GM21526 (cell line): ENCODE measurements around the gene ALB.

ENCODE experiments used
- ATAC-seq: cut with Tn5 transposase; IDR thresholded peaks from one replicate; pipeline ENCODE4 v1.9.1; 2021; ENCODE audit warnings: moderate library complexity; ENCODE audit not compliant: unreplicated experiment, low FRiP score

Gene ALB

DNA sequence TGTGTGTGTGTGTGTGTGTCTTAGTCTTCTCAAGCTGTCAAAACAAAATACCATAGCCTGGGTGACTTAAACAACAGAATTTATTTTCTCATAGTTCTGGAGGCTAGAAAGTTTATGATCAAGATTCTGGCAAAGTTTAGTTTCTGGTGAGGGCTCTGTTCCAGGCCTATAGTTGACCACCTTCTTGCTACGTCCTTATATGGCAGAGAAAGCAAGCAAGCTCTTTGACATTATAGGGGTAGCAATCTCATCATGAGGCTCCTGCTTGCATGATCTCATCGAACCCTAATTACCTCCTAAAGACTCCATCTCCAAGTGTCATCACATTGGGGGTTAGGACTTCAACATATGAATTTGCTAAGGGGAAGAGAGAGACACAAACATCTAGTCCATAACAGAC, 25.0 kb downstream of the ALB start:
- ATAC-seq, result no peak

- ATAC-seq, result no peak
Measured at GRCh38 chr4:73429826-73430587, 25.9 kb downstream of the ALB start.

DNA sequence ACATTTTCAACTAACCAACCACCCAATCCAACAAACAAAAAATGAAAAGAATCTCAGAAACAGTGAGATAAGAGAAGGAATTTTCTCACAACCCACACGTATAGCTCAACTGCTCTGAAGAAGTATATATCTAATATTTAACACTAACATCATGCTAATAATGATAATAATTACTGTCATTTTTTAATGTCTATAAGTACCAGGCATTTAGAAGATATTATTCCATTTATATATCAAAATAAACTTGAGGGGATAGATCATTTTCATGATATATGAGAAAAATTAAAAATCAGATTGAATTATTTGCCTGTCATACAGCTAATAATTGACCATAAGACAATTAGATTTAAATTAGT, 27.7 kb downstream of the ALB start:
- no peak for ATAC-seq

DNA sequence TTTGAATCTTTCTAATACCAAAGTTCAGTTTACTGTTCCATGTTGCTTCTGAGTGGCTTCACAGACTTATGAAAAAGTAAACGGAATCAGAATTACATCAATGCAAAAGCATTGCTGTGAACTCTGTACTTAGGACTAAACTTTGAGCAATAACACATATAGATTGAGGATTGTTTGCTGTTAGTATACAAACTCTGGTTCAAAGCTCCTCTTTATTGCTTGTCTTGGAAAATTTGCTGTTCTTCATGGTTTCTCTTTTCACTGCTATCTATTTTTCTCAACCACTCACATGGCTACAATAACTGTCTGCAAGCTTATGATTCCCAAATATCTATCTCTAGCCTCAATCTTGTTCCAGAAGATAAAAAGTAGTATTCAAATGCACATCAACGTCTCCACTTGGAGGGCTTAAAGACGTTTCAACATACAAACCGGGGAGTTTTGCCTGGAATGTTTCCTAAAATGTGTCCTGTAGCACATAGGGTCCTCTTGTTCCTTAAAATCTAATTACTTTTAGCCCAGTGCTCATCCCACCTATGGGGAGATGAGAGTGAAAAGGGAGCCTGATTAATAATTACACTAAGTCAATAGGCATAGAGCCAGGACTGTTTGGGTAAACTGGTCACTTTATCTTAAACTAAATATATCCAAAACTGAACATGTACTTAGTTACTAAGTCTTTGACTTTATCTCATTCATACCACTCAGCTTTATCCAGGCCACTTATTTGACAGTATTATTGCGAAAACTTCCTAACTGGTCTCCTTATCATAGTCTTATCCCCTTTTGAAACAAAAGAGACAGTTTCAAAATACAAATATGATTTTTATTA, 28.3 kb downstream of the ALB start:
- ATAC-seq, result no peak

DNA sequence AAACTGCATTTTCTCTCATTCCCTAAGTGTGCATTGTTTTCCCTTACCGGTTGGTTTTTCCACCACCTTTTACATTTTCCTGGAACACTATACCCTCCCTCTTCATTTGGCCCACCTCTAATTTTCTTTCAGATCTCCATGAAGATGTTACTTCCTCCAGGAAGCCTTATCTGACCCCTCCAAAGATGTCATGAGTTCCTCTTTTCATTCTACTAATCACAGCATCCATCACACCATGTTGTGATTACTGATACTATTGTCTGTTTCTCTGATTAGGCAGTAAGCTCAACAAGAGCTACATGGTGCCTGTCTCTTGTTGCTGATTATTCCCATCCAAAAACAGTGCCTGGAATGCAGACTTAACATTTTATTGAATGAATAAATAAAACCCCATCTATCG, 29.1 kb downstream of the ALB start:
- ATAC-seq, result no peak

GRCh38 chr4:73434311-73434710, 30.2 kb downstream of the ALB start:
- ATAC-seq, result no peak

GRCh38 chr4:73435984-73436383, 31.9 kb downstream of the ALB start, which contains the start of gene AFP:
Gene AFP (plus strand): TSS chr4:73436221. CDS start chr4:73436263, 42 bp downstream.
- no peak for ATAC-seq

DNA sequence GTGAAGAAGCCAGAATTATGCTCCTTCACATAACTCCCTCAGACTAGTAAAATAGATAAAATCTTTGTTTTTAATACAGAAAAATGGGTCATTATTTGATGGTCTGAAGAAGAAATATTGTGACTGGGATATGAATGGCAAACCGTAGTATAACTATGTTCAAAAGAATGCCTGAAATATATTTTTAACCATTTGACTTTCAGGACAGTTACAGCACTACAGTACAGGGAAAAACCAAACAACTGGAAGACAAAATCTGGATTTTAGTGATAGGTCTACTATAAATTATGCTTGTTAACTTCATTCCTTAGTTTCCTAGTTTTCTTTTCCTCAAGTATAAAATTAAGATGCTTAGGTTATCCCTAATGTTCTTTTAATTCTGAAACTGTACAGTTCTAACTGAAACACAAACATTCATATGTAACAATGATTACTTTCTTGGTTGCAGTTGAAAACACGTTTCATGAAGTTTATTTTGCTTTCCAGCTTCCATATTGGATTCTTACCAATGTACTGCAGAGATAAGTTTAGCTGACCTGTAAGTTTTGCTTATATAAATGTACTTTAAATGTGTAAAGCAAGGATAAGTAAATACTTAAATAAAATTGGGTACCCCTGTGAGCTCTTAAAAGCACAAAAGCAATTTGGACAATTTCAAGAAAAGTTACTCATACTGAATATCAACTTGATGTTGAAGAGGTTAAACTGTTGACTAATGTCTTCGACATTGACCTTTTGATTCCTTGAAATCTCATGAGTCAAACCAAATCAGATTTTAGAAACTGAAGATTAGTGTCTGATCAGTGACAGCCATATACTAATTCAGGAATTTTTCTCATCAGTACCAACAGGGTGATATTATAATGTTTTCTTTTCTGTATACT, 32.8 kb downstream of the ALB start:
- ATAC-seq, result no peak

DNA sequence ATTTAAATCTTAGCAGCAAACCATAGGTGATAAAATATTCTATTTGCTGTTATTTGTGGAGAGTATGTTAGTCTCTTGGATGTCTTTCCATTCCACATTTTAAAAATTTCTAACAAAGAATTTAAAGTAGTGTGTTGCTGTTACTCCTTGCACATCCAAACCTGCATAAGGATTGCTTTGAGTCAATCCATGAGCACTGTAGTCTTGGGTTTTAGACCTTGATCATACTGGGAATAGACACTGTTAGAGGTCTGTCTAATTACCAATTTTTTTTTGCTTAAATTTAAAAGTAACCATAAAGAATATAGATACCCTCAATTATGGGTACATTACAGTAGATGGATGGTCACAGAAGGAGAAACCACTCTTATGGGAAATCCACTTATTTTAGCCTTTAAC, 33.5 kb downstream of the ALB start:
- ATAC-seq, result no peak

- ATAC-seq, result no peak
Measured at GRCh38 chr4:73438048-73438447, 34.0 kb downstream of the ALB start.

- ATAC-seq, result no peak
Measured at GRCh38 chr4:73438582-73439215, 34.6 kb downstream of the ALB start.

GRCh38 chr4:73439445-73439844, 35.4 kb downstream of the ALB start:
- no peak for ATAC-seq

- no peak for ATAC-seq
Measured at GRCh38 chr4:73439991-73440390, 35.9 kb downstream of the ALB start.

- ATAC-seq, result no peak
Measured at GRCh38 chr4:73440653-73441052, 36.6 kb downstream of the ALB start.

DNA sequence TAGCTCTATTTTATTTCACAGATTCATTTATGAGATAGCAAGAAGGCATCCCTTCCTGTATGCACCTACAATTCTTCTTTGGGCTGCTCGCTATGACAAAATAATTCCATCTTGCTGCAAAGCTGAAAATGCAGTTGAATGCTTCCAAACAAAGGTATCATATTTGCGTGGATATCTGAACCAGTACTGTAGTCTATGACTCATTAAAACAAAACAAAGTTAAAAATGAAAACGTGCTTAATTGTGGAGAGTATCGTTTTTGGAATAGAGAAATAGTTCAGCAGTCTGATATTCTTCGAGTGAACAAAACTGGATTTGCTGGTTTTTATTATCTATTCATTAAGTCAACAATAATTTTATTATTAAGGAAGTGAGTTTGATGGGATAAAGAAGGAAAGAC, 38.2 kb downstream of the ALB start:
- ATAC-seq, result no peak

DNA sequence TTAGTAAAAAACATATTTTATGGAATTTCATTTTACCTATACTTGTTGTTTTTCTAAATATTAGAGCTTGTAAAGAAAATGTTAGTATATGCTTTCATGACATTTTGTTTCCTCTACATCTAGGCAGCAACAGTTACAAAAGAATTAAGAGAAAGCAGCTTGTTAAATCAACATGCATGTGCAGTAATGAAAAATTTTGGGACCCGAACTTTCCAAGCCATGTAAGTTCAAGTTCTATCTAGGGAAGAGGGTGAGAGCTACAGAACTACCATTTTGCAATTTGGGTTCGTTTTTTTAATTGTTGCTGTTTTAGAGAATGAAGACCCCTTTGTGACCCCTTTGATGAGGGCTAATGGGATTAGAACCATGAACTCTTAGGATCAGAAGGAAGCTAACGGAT, 39.1 kb downstream of the ALB start:
- ATAC-seq, result no peak

- ATAC-seq, result no peak
Measured at GRCh38 chr4:73445383-73446335, 41.6 kb downstream of the ALB start.

GRCh38 chr4:73446336-73446938, 42.4 kb downstream of the ALB start:
- peak; percentile 98 for ATAC-seq

DNA sequence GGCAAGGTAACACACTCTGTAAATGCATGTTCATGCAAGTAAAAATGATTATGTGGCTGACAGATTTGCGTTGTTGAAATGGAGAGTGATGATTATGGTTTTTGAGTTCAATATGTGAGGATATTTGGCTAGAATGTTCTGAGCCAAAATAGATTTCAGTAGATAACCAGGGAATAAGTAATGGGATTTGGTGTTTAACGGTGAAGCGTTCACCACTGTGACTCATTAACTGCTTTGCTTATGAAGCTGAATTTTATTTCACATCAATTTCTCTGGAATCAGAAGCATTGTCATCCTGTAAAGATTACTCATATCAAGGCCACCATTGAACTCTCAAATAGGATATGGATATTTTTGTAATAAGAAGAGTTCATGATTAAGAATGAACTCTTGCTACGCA, 43.6 kb downstream of the ALB start:
- no peak for ATAC-seq
